Nephron (organoid): ENCODE measurements around the gene CNTNAP2.

Source experiments
- H3K27ac Mint-ChIP-seq, 3 experiments: 2 replicates each; pipeline ENCODE4 v1.8.0; 2020; ENCODE audit warnings: mixed read lengths in 3 of 3, mild to moderate bottlenecking in 2 of 3, moderate library complexity in 1 of 3
- H3K27me3 Mint-ChIP-seq: 2 replicates; pipeline ENCODE4 v1.8.0; 2021; ENCODE audit warnings: low read depth, mild to moderate bottlenecking, moderate library complexity, mixed read lengths
- H3K36me3 Mint-ChIP-seq: 2 replicates; pipeline ENCODE4 v1.8.0; 2020; ENCODE audit warnings: low read depth, mixed read lengths
- H3K4me1 Mint-ChIP-seq: 2 replicates; pipeline ENCODE4 v1.8.0; 2020; ENCODE audit warnings: mixed read lengths
- H3K4me3 Mint-ChIP-seq, 3 experiments: 2 replicates each; pipeline ENCODE4 v1.8.0; 2020; ENCODE audit warnings: mild to moderate bottlenecking in 3 of 3, mixed read lengths in 3 of 3, moderate library complexity in 2 of 3
- H3K9me3 Mint-ChIP-seq: 2 replicates; pipeline ENCODE4 v1.8.0; 2020; ENCODE audit warnings: mixed read lengths
- CTCF ChIP-seq, 3 experiments: fragments of 200-600 bp; sonication (generic); IDR thresholded peaks; one replicate each; pipeline ENCODE4 v1.5.0; 2021; ENCODE audit warnings: antibody characterized with exemption in 3 of 3; ENCODE audit not compliant: unreplicated experiment in 3 of 3

CNTNAP2 gene

GRCh38 chr7:146129296-146129695, 12.7 kb downstream of the CNTNAP2 start:
- Mint-ChIP-seq H3K36me3 (no peaks in the 10 kb centered on the region), H3K4me1 (no peaks in the 10 kb centered on the region), H3K27me3 (no peaks in the 10 kb centered on the region), H3K4me3 (no peak overlapping the region), H3K9me3 (peaks cover 5% of the 10 kb centered on the region), H3K27ac (no peak overlapping the region)
- TF ChIP-seq CTCF (IDR thresholded peaks at IDR 0.05; ENCODE audit: unreplicated experiment in 3 of 3): peak in 2 of 3 experiments; percentile 26

- Mint-ChIP-seq H3K27ac (no peak overlapping the region), H3K9me3 (peaks cover 5% of the 10 kb centered on the region), H3K27me3 (no peaks in the 10 kb centered on the region), H3K4me3 (no peak overlapping the region), H3K36me3 (no peaks in the 10 kb centered on the region), H3K4me1 (no peaks in the 10 kb centered on the region)
- no peak for TF ChIP-seq CTCF (IDR thresholded peaks at IDR 0.05; ENCODE audit: unreplicated experiment in 3 of 3)
These were observed 13.4 kb downstream of the CNTNAP2 start for GRCh38 chr7:146129997-146130396.

GRCh38 chr7:146131701-146132100, 15.1 kb downstream of the CNTNAP2 start:
- H3K4me1 Mint-ChIP-seq: no peaks in the 10 kb centered on the region
- H3K27ac Mint-ChIP-seq: no peak overlapping the region
- H3K27me3 Mint-ChIP-seq: no peaks in the 10 kb centered on the region
- TF ChIP-seq CTCF (IDR thresholded peaks at IDR 0.05; ENCODE audit: unreplicated experiment in 3 of 3): no peak
- H3K9me3 Mint-ChIP-seq: peaks cover 5% of the 10 kb centered on the region
- H3K4me3 Mint-ChIP-seq: no peak overlapping the region
- no peaks in the 10 kb centered on the region for H3K36me3 Mint-ChIP-seq

DNA sequence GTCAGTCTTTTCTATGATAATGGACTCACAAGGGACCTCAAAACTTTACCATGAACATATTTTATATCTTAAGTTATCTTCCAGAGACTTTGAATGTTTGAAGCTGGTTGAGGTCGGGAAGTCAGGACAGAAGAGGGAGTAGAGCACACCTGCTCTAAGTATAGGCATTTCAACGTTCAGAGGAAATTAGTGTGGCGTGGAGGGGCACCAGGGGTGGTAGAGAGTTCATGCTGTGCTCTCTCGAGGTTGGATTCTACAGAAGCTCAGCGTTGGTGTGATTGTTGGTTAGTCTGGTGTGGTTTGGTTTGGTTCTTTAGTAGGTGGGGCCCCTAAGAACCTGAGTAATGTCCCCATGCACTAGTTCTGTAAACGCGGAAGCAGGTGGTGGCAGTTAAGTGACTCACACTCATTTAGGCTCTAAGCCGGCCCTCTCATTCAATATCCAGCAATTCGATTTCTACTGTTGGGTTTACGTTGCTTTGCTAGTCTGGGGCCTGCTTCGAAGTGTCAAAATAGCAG, 19.8 kb downstream of the CNTNAP2 start:
- Mint-ChIP-seq H3K27ac (no peak overlapping the region), H3K4me3 (no peak overlapping the region), H3K4me1 (no peaks in the 10 kb centered on the region), H3K9me3 (peaks cover 3% of the 10 kb centered on the region), H3K36me3 (no peaks in the 10 kb centered on the region), H3K27me3 (no peaks in the 10 kb centered on the region)
- TF ChIP-seq CTCF (IDR thresholded peaks at IDR 0.05; ENCODE audit: unreplicated experiment in 3 of 3): no peak

GRCh38 chr7:146138926-146139325, 22.3 kb downstream of the CNTNAP2 start:
- TF ChIP-seq CTCF (IDR thresholded peaks at IDR 0.05; ENCODE audit: unreplicated experiment in 3 of 3): no peak
- Mint-ChIP-seq H3K9me3 (no peaks in the 10 kb centered on the region), H3K27me3 (no peaks in the 10 kb centered on the region)

DNA sequence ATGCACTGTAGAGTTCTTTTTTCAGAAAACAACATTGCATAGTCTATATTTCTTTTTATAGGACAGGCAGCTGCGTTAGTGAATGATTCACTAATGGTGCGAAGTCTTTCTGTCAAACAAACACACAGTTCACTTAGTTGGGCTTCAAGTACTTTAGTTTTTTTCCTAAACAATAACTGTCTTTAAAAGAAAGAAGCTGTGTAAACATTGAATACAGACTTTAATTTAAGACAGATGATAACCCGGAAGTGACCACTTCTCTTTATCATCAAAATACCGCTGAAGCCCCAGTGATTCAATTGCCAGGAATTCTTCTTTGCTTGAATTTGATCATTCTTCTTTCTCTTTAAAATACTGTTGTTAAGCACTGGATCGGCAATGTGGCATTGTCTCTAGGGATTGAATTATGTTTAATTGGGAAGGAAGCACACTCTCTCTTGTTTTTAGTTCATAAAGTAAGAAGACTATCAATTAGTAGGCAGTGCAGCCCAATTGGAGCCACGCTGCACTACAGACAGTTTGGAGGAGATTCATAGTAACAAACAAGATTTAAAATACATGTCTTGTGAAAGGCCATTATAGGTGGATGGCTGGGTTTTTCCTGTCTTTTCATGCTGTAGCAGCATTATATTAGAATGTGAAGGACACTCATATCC, 30.4 kb downstream of the CNTNAP2 start:
- H3K36me3 Mint-ChIP-seq: no peaks in the 10 kb centered on the region
- no peaks in the 10 kb centered on the region for H3K27me3 Mint-ChIP-seq
- peaks cover 6% of the 10 kb centered on the region for H3K4me1 Mint-ChIP-seq
- no peaks in the 10 kb centered on the region for H3K9me3 Mint-ChIP-seq
- H3K4me3 Mint-ChIP-seq: peak overlapping the region in 2 of 3 experiments; percentile 26 to 38
- peak overlapping the region; percentile 9 to 63 (median 25) for H3K27ac Mint-ChIP-seq
- TF ChIP-seq CTCF (IDR thresholded peaks at IDR 0.05; ENCODE audit: unreplicated experiment in 3 of 3): no peak

More at GRCh38 chr7:146138926-146139325, 22.3 kb downstream of the CNTNAP2 start:
- Mint-ChIP-seq H3K4me1 (no peaks in the 10 kb centered on the region), H3K36me3 (no peaks in the 10 kb centered on the region), H3K27ac (no peak overlapping the region), H3K4me3 (no peak overlapping the region)
